Measurements from ENCODE around the gene OBI1.

OBI1 gene

GRCh38 chr13:78659732-78660494, 958 bp upstream of the OBI1 start:
- Histone ChIP-seq H3K9me3 (ENCODE audit: low read length) (no peaks in the 10 kb centered on the region), H3K9me2 (ENCODE audit: low read depth, low read length) (no peaks in the 10 kb centered on the region), H3K79me2 (ENCODE audit: insufficient read depth, low read length) (peaks cover 38% of the 10 kb centered on the region), H3F3A (ENCODE audit: insufficient read depth, low read length) (no peaks in the 10 kb centered on the region; the same call in 1 of the 2 replicates), H3K4me1 (ENCODE audit: insufficient read depth, low read length, severe bottlenecking) (peaks cover 24% of the 10 kb centered on the region), H3K27me3 (ENCODE audit: insufficient read depth, low read length) (no peaks in the 10 kb centered on the region), H3K27ac (ENCODE audit: low read depth, low read length, poor library complexity, severe bottlenecking) (no peak overlapping the region), H3K4me3 (ENCODE audit: low read depth, low read length, poor library complexity, severe bottlenecking) (peak overlapping the region; percentile 76), H3K36me3 (ENCODE audit: insufficient read depth, low read length) (peaks cover 11% of the 10 kb centered on the region; the same call in 1 of the 2 replicates), H3K9ac (ENCODE audit: low read length) (peak overlapping the region; percentile 82), H2AFZ (ENCODE audit: low read length) (peak overlapping the region; percentile 95), H4K20me1 (ENCODE audit: insufficient read depth, low read length) (no peaks in the 10 kb centered on the region), H3K4me2 (ENCODE audit: low read length) (peak overlapping the region; percentile 84)
- no peak for TF ChIP-seq EZH2 (IDR thresholded peaks at IDR 0.05; ENCODE audit: borderline replicate concordance, low read length)
- peak; percentile 20; the same call in 1 of the 2 replicates for TF ChIP-seq CTCF (IDR thresholded peaks at IDR 0.05; ENCODE audit: low read length)

- Histone ChIP-seq H3K4me2 (ENCODE audit: low read length) (peak overlapping the region; percentile 84), H3K4me1 (ENCODE audit: insufficient read depth, low read length, severe bottlenecking) (peaks cover 24% of the 10 kb centered on the region), H4K20me1 (ENCODE audit: insufficient read depth, low read length) (peaks cover 2% of the 10 kb centered on the region; the same call in 1 of the 2 replicates), H3K36me3 (ENCODE audit: insufficient read depth, low read length) (peaks cover 11% of the 10 kb centered on the region), H3K27me3 (ENCODE audit: insufficient read depth, low read length) (no peaks in the 10 kb centered on the region), H3F3A (ENCODE audit: insufficient read depth, low read length) (no peaks in the 10 kb centered on the region; the same call in 1 of the 2 replicates), H3K27ac (ENCODE audit: low read depth, low read length, poor library complexity, severe bottlenecking) (no peak overlapping the region), H3K9me3 (ENCODE audit: low read length) (no peaks in the 10 kb centered on the region), H3K79me2 (ENCODE audit: insufficient read depth, low read length) (peaks cover 43% of the 10 kb centered on the region), H3K9me2 (ENCODE audit: low read depth, low read length) (no peaks in the 10 kb centered on the region), H3K4me3 (ENCODE audit: low read depth, low read length, poor library complexity, severe bottlenecking) (peak overlapping the region; percentile 76), H2AFZ (ENCODE audit: low read length) (peak overlapping the region; percentile 95), H3K9ac (ENCODE audit: low read length) (peak overlapping the region; percentile 82)
- TF ChIP-seq CTCF (IDR thresholded peaks at IDR 0.05; ENCODE audit: low read length) (no peak), EZH2 (IDR thresholded peaks at IDR 0.05; ENCODE audit: borderline replicate concordance, low read length) (no peak)
Observed at GRCh38 chr13:78659450-78659730, 435 bp upstream of the OBI1 start.

- H3K9ac ChIP-seq (ENCODE audit: low read length), result peak overlapping the region; percentile 82
- H3K9me2 ChIP-seq (ENCODE audit: low read depth, low read length), result no peaks in the 10 kb centered on the region
- peak overlapping the region; percentile 84 for H3K4me2 ChIP-seq (ENCODE audit: low read length)
- TF ChIP-seq EZH2 (IDR thresholded peaks at IDR 0.05; ENCODE audit: borderline replicate concordance, low read length) (no peak), CTCF (IDR thresholded peaks at IDR 0.05; ENCODE audit: low read length) (no peak)
- peaks cover 4% of the 10 kb centered on the region; the same call in 1 of the 2 replicates for H4K20me1 ChIP-seq (ENCODE audit: insufficient read depth, low read length)
- H3K4me1 ChIP-seq (ENCODE audit: insufficient read depth, low read length, severe bottlenecking), result peaks cover 24% of the 10 kb centered on the region
- H3K4me3 ChIP-seq (ENCODE audit: low read depth, low read length, poor library complexity, severe bottlenecking), result peak overlapping the region; percentile 76
- no peaks in the 10 kb centered on the region; the same call in 1 of the 2 replicates for H3F3A ChIP-seq (ENCODE audit: insufficient read depth, low read length)
- peak overlapping the region; percentile 61 for H3K27ac ChIP-seq (ENCODE audit: low read depth, low read length, poor library complexity, severe bottlenecking)
- H3K27me3 ChIP-seq (ENCODE audit: insufficient read depth, low read length), result no peaks in the 10 kb centered on the region
- peaks cover 58% of the 10 kb centered on the region for H3K79me2 ChIP-seq (ENCODE audit: insufficient read depth, low read length)
- H2AFZ ChIP-seq (ENCODE audit: low read length), result no peak overlapping the region
- peaks cover 11% of the 10 kb centered on the region for H3K36me3 ChIP-seq (ENCODE audit: insufficient read depth, low read length)
- no peaks in the 10 kb centered on the region for H3K9me3 ChIP-seq (ENCODE audit: low read length)
Observed at GRCh38 chr13:78657699-78658629, 991 bp downstream of the OBI1 start.
